Left lung (tissue), 10 donors: ENCODE measurements around the gene DAP. TPM values are rescaled to one million over a fixed set of nuclear protein-coding genes. Genes with fewer than 3 reads are reported as not detected.
A peak's percentile ranks its signal among the peaks of the same experiment; 100 is the strongest.

Experiments
- ATAC-seq: fragments of 200-7000 bp; cut with Tn5 transposase; one replicate; pipeline ENCODE4 v1.9.1; 2020; ENCODE audit warnings: moderate library complexity
- DNase-seq, 4 donors: peaks; one replicate each; pipeline ENCODE4 v3.0.0-alpha.2; 2013 to 2020
- H3K27ac ChIP-seq, 2 donors: fragments of 200-600 bp; sonication (generic) in 1 of 2; one replicate each; pipeline versions ENCODE4 v1.5.0 to v1.8.0; 2020 to 2021
- H3K27me3 ChIP-seq, 2 donors: fragments of 200-600 bp; sonication (generic) in 1 of 2; one replicate each; pipeline versions ENCODE4 v1.5.0 to v1.8.0; 2020 to 2021
- H3K36me3 ChIP-seq, 2 donors: fragments of 200-600 bp; sonication (generic) in 1 of 2; one replicate each; pipeline versions ENCODE4 v1.5.0 to v1.8.0; 2020 to 2021
- H3K4me1 ChIP-seq, 2 donors: fragments of 200-600 bp; one replicate each; pipeline ENCODE4 v1.8.0; 2021
- H3K4me3 ChIP-seq, 2 donors: fragments of 200-600 bp; sonication (generic) in 1 of 2; one replicate each; pipeline versions ENCODE4 v1.5.0 to v1.8.0; 2020 to 2021; ENCODE audit warnings: mild to moderate bottlenecking in 1 of 2
- H3K9me3 ChIP-seq, 2 donors: fragments of 200-600 bp; sonication (generic) in 1 of 2; one replicate each; pipeline versions ENCODE4 v1.5.0 to v1.8.0; 2020 to 2021
- CTCF ChIP-seq, 2 donors: fragments of 200-600 bp; sonication (generic) in 1 of 2; IDR thresholded peaks; one replicate each; pipeline versions ENCODE4 v1.5.0 to v1.8.0; 2021; ENCODE audit warnings: antibody characterized with exemption in 2 of 2
- intact Hi-C, 2 donors: fragments of 100-400 bp; cut with DNase I; formaldehyde crosslinking; loops; one replicate each; pipeline versions ENCODE4 v1.11.2 to v1.14.2; 2022
- polyA plus RNA-seq, 6 donors: library from polyadenylated mRNA; unstranded; fragments of 120-200 nt; gene quantifications; one replicate each; pipeline ENCODE4 v1.2.1, GENCODE V29; 2013; ENCODE audit not compliant: insufficient read length in 6 of 6
- total RNA-seq, 2 donors: library from RNA; stranded (reverse); fragmentation: NEBNext Ultra II Directional; extraction: Animal tissue kit (Norgen Biotek cat#: 25700); gene quantifications; one replicate each; pipeline ENCODE4 v1.2.1, GENCODE V29; 2021
- donor health status: DM: no; HTN: yes; CAD: no.
- donor health status: DM: no; HTN: no; CAD: no.

DAP gene
- total and polyA plus RNA-seq, 8 donors = 78.5 to 125 (median 107) TPM

GRCh38 chr5:10708189-10708944 is 52.7 kb downstream of the DAP start:
- Histone ChIP-seq H3K36me3 (peaks cover 0 to 4% of the 10 kb centered on the region in 2 donors), H3K4me3 (no peak overlapping the region), H3K4me1 (peaks cover 0 to 25% of the 10 kb centered on the region in 2 donors), H3K27me3 (no peaks in the 10 kb centered on the region), H3K9me3 (no peaks in the 10 kb centered on the region), H3K27ac (no peak overlapping the region)
- intact Hi-C loops = no loop called here
- TF ChIP-seq CTCF (IDR thresholded peaks at IDR 0.05) = no peak
- DNase-seq (no peak), ATAC-seq (no peak)

GRCh38 chr5:10707198-10708142 is 53.6 kb downstream of the DAP start:
- no peak for DNase-seq
- no peak for TF ChIP-seq CTCF (IDR thresholded peaks at IDR 0.05)
- no peaks in the 10 kb centered on the region for H3K9me3 ChIP-seq
- no peak for ATAC-seq
- H3K4me3 ChIP-seq = no peak overlapping the region
- peaks cover 6 to 34% of the 10 kb centered on the region in 2 donors for H3K4me1 ChIP-seq
- intact Hi-C loops = no loop called here
- H3K27me3 ChIP-seq = no peaks in the 10 kb centered on the region
- H3K36me3 ChIP-seq = peaks cover 0 to 4% of the 10 kb centered on the region in 2 donors
- H3K27ac ChIP-seq = no peak overlapping the region

GRCh38 chr5:10706326-10706725 is 54.7 kb downstream of the DAP start:
- intact Hi-C loops = no loop called here
- Histone ChIP-seq H3K4me3 (no peak overlapping the region), H3K36me3 (peaks cover 0 to 4% of the 10 kb centered on the region in 2 donors), H3K4me1 (peaks cover 6 to 43% of the 10 kb centered on the region in 2 donors), H3K27ac (no peak overlapping the region), H3K9me3 (no peaks in the 10 kb centered on the region), H3K27me3 (no peaks in the 10 kb centered on the region)
- no peak for TF ChIP-seq CTCF (IDR thresholded peaks at IDR 0.05)
- DNase-seq (no peak), ATAC-seq (no peak)

GRCh38 chr5:10705747-10706146 is 55.3 kb downstream of the DAP start:
- DNase-seq = no peak
- H3K36me3 ChIP-seq = peaks cover 0 to 4% of the 10 kb centered on the region in 2 donors
- H3K4me1 ChIP-seq = peaks cover 6 to 44% of the 10 kb centered on the region in 2 donors
- intact Hi-C loops = no loop called here
- H3K9me3 ChIP-seq = no peaks in the 10 kb centered on the region
- no peaks in the 10 kb centered on the region for H3K27me3 ChIP-seq
- TF ChIP-seq CTCF (IDR thresholded peaks at IDR 0.05) = no peak
- H3K27ac ChIP-seq = peak overlapping the region in 1 of 2 donors; percentile 60
- H3K4me3 ChIP-seq = no peak overlapping the region
- ATAC-seq = no peak
